Lower leg skin (tissue), 3 donors: ENCODE measurements around the gene MINDY4.

ENCODE experiments used
- CTCF ChIP-seq, 3 donors: fragments of 450-650 bp; IDR thresholded peaks; one replicate each; pipeline ENCODE4 v1.5.1; 2016; ENCODE audit warnings: antibody characterized with exemption in 3 of 3, mild to moderate bottlenecking in 3 of 3, moderate library complexity in 2 of 3
- POLR2A ChIP-seq, 2 donors: fragments of 450-650 bp; IDR thresholded peaks; one replicate each; pipeline ENCODE4 v1.6.1; 2016 to 2017; ENCODE audit warnings: antibody characterized with exemption in 2 of 2, mild to moderate bottlenecking in 1 of 2, moderate library complexity in 1 of 2

GRCh38 chr7:30900053-30900452, 128.8 kb downstream of the MINDY4 start:
- no peak for TF ChIP-seq CTCF (IDR thresholded peaks at IDR 0.05)
- no peak for TF ChIP-seq POLR2A (IDR thresholded peaks at IDR 0.05)
